ENCODE measurements around the gene TGFBR1.

The TGFBR1 gene

DNA sequence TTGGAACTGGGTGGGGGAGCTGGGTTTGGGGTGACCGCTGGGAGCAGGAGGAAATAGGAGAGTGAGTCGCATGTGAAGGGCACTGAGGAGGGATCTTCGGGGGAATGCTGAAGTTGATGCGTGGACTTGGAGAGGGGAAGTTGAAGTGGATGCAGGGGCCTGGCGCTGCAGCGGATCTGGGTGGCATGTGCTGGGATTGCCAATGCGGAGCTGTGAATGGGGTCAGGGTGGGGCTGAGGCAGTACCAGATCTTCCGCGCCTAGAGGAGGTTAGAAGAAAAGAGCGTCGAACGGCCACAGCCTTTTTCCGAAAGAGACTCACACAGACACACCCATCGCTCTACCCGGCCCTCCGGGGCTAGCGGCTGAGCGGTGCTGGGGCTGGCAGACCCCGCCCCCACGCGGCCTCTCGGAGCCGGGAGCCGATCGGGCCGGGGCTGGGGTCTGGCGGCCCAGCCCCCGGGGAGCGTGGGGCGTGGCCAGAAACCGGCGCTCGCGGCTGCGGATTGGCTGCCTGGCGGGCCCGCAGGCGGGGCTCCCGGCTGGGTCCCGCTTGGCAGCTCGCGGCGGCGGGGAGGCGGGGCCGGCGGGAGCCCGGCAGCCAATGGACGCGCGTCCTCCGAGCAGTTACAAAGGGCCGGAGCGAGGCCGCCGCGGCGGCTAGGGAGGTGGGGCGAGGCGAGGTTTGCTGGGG is at the start of gene TGFBR1:
Gene TGFBR1, plus strand, starts transcription at position 655 of the 693 bp plus-strand sequence. CDS start 93 bp downstream, outside the sequence.
- peak; percentile 76 to 96 (median 76) for DNase-seq (ENCODE audit: low read depth in 2 of 3, low spot score in 2 of 3)

DNA sequence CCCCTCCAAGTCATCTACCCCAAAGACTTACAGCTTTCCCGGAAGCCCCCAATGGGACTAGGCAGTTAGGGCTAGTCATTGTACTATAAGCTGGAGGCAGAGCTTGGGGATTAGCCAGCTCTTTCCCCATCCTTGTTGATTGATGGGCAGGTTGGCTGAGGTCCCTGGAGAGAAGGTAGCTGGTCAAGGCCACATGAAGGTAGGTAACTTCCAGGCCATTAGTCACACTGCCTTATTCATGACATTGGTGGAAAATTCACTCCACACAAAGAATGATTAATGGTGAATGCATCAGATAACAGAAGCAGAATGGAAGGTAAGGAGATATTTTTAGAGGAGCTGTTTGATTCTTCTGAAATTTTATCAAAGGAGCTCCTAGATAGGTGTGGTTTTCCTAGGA is 49.5 kb upstream of the TGFBR1 start:
- no peak for DNase-seq (ENCODE audit: low read depth in 2 of 3, low spot score in 2 of 3)

DNA sequence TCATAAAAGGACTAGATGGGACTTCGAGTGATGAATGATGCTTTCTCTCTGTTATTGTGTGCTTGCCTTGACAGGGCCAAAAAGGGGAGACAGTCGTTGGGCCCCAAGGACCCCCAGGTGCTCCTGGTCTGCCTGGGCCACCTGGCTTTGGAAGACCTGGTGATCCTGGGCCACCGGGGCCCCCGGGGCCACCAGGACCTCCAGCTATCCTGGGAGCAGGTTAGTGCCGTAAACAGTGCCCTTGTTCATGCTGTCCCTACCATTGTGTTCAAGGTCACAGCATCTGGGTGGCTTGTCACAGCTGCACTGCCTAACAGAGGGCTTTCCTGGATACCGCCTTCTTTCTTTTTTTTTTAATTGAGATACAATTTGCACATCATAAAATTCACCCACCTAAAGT is 48.7 kb upstream of the TGFBR1 start:
- DNase-seq (ENCODE audit: low read depth in 2 of 3, low spot score in 2 of 3) = no peak

DNA sequence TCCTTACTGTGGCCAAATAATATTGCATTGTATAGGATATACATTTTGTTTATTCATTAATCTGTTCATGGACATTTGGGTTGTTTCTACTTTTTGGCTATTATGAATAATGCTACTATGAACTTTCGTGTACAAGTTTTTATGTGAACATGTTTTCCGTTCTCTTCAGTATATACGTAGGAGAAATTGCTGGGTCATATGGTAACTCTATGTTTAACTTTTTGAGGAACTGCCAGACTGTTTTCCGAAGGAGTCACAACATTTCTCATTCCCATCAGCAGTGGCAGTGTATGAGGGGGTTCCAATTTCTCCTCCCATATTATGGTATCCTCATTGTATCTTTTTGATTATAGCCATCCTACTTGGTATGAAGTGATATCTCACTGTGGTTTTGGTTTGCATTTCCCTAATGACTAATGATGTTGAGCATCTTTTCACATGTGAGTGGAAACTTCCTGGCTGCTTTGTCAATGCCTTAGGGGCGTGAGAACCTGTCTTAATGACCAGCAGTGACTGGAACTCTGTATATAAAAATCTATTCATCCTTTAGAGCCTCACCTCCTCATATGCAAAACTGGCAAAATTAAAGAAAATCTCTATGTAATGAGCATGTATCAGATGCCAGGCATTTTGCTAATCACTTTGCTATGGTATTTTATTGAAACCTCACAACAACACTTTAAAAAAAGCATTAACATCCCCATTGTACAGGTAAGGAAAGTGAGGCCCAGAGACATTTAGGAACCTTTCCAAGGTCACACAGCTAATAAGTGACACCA is 47.8 kb upstream of the TGFBR1 start:
- no peak for DNase-seq (ENCODE audit: low read depth in 2 of 3, low spot score in 2 of 3)

DNA sequence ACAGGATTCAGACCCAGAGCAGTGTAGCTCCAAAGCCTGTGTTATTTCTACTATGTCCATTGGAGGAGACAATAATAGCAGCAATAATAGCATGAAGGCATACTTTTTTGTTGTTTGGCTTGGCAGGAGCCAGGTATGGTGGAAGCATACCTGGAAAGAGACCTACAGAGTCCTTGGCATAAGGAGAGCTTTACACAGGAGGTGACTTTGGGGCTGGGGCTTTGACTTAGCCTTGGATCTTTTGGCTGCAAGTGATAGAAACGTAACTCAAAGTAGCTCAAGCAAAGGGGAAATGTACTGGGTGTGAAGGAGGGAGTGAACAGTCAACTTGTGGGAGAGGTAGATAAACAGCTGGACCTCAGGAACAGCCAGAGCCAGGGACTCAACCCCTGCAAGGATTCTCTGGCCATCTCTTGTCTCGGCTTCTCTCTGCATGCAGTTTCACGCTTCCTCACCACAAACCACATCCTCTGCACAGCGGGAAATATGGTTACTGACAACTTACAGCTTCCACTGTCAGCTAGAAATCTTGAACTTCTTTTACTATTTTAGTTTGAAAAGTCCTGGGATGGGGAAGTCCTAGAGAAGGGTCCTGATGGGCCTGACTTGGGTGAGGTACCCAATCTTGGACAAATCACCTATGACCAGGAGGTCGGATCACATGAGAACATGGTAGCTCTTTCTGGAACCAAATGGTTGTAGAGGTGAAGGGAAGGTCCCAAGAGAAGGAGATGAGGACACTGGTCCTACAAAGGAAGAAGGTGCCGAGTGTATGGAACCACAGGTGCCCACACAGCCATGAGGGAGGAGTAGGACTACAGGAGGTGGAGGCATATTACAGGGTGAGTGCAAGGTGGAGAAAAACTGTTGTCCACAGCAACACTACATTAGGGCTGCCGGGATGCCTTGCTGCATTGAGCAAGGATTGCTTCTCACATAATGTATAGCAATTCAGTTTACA is 47.0 kb upstream of the TGFBR1 start:
- DNase-seq (ENCODE audit: low read depth in 2 of 3, low spot score in 2 of 3) = peak; percentile 46 to 50 (median 47)

DNA sequence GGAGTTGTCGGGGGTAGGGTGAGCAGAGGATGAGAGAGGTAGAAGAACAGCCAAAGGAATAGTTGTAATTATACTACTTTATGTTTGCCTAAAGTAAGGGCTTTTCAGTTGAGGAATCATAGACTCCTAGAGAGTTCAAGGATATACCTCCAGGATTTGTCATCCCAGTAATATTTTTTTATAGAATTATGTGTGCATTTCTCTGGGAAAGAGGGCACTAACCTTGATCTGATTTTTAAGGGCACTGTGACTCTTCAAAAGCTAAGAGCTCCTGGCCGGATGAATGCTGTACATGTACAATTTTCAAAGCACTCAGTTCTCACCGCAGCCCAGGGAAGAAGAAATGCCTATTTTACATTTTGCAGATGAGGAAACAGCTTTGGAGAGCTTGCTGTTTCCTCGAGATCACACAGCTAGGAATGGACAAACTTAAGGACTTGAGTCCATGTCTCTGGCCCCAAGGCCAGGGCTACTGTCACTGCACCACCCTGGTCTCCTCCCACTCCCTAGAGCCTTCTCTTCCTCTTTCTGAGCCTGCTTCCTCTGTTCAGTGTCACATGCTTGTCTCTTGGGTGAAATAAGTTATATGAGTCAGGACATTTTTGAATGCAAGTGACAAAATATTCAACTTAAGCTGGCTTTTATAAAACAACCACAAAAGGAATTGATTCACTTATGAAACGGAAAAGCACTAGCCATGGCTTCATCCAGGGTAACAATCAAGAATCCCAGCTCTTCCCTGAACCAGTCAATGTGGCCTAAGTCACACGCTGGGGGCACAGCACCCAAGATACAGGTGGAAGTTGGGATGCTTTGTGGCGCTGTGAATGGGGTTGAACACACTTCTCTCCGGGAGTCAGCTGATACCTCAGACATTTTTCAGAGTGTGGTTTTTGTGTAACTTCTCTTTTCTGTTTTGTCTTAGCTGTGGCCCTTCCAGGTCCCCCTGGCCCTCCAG is 45.7 kb upstream of the TGFBR1 start:
- no peak for DNase-seq (ENCODE audit: low read depth in 2 of 3, low spot score in 2 of 3)

DNA sequence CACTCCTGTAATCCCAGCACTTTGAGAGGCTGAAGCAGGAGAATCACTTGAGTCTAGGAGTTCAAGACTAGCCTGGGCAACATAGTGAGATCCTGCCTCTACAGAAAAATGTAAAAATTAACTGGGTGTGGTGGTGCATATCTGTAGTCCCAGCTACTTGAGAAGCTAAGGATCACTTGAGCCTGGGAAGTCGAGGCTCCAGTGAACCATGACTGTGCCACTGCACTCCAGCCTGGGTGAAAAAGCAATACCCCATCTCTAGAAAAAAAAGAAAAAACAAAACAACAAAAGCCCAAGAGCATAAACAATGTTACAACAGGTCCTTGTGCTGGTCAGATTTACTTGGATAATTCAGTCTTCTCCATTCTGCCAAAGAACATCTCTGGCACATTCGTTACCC is 44.3 kb upstream of the TGFBR1 start:
- DNase-seq (ENCODE audit: low read depth in 2 of 3, low spot score in 2 of 3) = no peak

DNA sequence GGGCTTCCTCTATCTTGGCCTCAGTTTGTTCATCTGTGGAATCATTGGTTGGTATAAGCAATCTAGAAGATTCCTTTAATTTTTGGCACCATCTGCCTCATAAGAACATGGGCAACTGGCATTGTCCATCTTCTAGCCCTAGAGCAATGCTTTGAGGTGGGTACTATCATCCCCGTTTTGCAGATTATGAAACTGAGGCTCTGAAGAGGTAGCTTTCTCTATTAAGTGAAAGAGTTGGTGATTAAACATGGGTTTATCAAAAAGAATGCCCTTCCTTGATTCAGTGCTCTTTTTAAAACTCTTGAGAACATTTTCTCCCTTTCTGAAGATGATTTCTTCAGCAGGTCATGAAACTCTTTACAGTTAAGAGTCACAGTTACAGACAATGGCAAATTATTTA is 42.4 kb upstream of the TGFBR1 start:
- no peak for DNase-seq (ENCODE audit: low read depth in 2 of 3, low spot score in 2 of 3)

DNA sequence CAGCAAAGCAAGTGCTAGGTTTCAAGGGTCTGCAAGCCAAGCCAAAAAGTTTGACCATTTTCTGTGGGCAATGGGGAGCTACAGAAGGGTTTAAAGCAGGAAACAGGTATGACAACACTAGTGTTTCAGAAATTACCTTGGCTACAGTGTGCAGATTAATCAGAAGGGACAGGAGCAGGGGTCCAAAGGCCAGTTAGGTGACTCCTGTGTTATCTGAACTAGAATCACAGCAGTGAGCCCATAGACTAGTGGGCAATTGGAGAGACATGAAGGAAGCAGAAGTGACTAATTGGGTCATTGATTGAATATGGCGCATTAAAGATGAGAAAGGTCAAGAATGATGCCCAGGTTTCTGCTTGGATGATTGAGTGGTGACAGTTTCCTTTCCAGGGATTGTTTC is 41.4 kb upstream of the TGFBR1 start:
- DNase-seq (ENCODE audit: low read depth in 2 of 3, low spot score in 2 of 3) = no peak

DNA sequence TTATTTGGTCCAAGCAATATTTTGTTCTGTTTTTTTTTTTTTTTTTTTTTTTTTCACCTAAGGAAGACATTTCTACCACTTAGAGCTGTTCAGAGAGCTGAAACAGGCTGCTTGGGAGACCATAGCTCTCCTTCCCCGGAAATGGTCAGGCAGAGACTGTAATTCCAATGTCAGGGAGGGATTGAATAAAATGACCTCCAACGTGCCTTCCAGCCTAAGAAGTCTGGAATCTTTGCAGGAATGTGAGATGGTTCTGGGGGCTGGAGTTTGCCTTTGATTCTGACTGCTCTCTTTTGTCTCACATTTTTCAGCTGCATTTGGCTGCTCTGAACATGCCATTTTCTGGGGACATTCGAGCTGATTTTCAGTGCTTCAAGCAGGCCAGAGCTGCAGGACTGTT is 38.3 kb upstream of the TGFBR1 start:
- no peak for DNase-seq (ENCODE audit: low read depth in 2 of 3, low spot score in 2 of 3)

DNA sequence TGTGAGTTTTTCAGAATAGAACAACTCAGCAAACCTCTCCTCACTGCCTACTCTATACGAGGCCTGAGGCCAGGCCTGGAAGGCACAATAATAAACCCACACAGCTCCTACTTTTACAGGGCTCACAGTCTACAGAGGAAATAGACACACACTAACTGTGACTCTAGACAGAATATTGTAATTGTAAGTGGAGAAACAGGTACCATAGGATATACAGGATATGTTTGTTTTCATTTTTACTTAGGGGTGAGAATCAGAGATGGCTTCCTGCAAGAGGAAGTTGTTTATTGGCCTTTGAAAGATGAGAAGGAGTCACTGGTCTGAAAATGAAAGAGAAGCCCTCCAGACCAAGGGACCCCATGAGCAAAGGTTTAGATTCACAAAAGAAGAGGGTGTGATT is 35.8 kb upstream of the TGFBR1 start:
- DNase-seq (ENCODE audit: low read depth in 2 of 3, low spot score in 2 of 3) = no peak

DNA sequence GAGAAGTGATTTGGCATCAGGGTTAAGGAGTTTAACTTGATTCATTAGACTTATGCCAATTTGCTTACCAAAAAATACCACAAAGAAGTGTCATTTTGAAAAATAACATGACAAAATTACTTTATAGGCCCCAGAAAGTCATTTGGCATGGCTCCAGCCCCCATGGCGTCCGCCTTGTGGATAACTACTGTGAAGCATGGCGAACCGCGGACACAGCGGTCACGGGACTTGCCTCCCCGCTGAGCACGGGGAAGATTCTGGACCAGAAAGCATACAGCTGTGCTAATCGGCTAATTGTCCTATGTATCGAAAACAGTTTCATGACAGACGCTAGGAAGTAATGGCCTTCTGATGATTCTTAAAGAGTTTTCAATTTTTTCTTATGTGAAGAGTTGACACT is 35.4 kb upstream of the TGFBR1 start:
- no peak for DNase-seq (ENCODE audit: low read depth in 2 of 3, low spot score in 2 of 3)

DNA sequence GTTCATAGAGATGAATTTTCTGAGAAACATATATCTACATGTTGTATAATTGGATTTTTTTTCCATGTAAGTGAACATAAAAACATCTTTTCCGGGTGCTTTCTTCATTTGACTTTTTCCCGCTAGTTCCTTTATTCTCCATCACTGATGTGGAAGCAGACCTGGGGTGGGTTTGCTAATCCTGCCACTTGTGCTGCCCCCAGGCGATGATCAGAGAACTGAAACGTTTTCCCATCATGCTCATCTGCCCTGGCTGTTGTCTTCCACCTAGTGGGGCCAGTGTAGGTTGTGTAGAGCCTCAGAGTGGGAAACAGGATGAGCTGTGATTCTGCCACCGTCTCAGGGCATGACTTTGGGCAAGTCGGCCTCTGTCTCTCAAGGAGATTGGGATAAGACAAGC is 34.2 kb upstream of the TGFBR1 start:
- no peak for DNase-seq (ENCODE audit: low read depth in 2 of 3, low spot score in 2 of 3)

DNA sequence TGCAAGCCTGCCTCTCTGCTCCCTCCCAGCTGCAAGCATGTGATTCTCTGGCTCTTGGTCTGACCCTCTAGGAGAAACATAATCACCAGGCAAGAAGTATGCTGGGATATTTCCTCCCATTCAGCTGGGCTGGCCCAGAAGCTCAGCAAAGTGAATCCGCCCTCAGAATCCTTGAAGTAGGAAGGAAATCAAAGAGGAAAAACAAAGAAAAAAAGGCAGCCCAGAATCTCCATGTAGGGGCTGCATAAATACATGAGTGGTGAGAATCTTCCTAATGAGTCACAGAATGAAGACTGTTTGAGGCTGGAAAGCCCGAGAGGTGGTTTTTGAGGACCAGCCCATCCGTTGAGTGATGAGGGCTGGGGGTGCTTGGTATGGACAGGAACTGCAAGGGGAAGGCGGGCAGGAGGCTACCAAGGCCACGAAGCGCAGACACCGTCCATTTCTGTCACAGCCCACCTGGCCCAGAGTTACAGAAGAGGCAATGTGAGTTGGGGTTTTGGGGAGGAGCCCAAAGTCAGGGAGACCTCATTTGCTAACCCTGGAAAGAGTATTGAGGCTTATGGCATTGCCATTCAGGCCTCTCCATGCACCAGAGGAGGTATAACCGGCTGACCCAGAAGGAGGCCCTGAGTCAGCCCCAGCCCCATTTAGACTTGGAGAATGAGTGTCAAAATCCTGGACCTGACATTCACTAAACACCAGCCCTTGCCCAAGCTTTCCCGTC is 33.4 kb upstream of the TGFBR1 start:
- no peak for DNase-seq (ENCODE audit: low read depth in 2 of 3, low spot score in 2 of 3)

DNA sequence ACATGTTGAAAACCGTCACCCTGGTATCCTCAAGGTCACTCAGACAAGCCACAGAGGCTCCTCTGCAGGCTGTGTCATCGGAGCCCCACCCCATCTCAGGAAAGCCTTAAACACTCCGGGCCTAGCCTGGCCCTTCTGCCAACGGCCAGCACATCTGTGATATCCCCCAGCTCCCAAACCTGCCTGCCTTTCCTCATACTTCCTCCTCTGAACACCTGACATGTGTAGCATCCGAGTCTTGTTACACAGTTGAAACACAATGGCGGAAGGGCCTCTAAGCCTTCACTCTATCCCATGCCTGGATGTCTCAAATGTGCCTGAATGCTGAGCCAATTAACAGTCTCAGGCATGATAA is 32.9 kb upstream of the TGFBR1 start:
- no peak for DNase-seq (ENCODE audit: low read depth in 2 of 3, low spot score in 2 of 3)

DNA sequence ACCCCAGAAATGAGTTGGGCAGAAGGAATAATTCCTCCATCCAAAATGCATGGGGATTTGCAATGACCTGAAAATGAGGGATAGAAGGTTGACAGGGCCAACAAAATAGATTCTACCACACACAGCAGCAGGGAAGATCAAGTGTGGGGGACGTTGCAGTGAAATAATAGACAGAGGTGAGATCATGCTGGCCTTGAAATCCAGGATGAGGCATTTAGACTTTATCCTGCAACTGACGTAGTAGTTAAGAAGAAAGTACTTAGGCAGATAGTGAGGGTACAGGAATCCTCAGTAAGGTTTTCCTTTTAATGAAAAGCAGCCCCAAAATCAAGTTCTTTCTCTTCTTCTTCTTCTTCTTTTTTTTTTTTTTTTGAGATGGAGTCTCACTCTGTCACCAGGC is 31.6 kb upstream of the TGFBR1 start:
- DNase-seq (ENCODE audit: low read depth in 2 of 3, low spot score in 2 of 3) = no peak

DNA sequence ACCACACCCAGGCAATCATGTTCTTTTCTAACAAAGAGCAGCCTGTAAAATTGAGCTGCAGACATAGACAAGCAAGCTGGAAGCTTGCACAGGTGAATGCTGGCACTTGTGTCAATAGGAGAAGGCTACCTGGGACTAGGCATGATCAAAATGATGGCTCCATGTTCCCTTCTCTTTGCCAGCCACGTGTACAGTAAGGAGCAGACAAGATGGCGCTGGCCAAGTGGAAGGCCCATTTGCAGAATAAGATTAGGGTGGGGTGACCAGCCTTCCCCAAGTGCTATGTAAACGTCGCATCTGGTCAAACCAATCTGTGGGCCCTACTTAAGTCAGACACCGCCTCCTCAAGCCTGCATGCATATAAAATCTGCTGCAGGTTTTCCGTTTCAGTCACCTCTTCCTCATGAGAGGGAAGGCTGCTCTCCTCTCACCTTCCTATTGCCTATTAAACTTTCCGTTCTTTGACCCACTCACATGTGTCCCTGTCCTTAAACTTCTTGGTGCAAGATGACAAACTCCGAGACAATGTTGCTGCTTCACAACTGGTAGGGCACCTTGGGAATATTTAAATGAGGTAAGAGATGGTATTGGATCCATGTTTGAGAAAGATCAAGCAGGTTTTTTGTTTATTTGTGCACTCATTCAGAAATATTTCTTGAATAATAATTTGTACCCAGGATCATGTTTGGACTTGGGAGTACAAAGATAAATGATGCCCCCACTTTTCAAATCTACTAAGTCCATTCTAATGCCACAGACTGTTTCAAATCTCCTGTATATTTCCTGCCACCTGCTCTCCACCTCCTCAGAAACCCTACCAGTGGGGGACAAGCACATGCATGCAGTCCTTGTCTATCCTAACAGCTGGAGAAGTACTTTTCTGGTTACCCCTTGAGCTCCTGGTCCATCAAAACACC is 30.7 kb upstream of the TGFBR1 start:
- no peak for DNase-seq (ENCODE audit: low read depth in 2 of 3, low spot score in 2 of 3)

DNA sequence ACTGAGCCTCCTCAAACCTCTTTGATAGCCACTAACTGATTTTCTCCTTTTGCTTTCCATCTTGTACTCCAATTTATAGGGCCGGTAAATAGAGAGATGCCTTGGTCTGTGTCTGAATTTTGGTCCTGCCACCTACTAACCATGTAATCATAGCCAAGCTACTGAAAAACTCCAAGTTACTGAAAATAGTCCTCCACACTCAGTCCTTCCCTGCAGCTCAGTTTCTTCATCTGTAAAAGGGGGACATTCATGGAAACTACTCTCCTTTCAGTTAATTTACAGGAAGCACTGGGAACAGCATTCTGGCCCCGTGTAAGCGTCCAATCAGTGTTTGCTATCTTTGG is 30.0 kb upstream of the TGFBR1 start:
- no peak for DNase-seq (ENCODE audit: low read depth in 2 of 3, low spot score in 2 of 3)

Data from activated CD8-positive, alpha-beta memory T cell treated with anti-CD3 and anti-CD28 coated beads for 48 hours (primary cell).